WERI-Rb-1 (cell line): ENCODE data around the gene LEAP2.

ENCODE experiments used
- DNase-seq: peaks from one replicate; pipeline ENCODE4 v3.0.0-alpha.2; 2020
- H3K27ac ChIP-seq: fragments of 250-450 bp; sonication (Bioruptor Pico); 2 replicates; pipeline ENCODE4 v1.5.1; 2020; ENCODE audit warnings: mild to moderate bottlenecking, moderate library complexity
- H3K27me3 ChIP-seq: fragments of 250-450 bp; sonication (Bioruptor Pico); 2 replicates; pipeline ENCODE4 v1.5.1; 2021; ENCODE audit warnings: mild to moderate bottlenecking, low read depth, moderate library complexity; ENCODE audit not compliant: insufficient read depth, severe bottlenecking
- H3K36me3 ChIP-seq: fragments of 250-450 bp; sonication (Bioruptor Pico); 2 replicates; pipeline ENCODE4 v1.5.1; 2020; ENCODE audit warnings: mild to moderate bottlenecking, moderate library complexity
- H3K4me3 ChIP-seq: 2 replicates; pipeline ENCODE4 v1.5.1; 2011; ENCODE audit warnings: low read depth, mild to moderate bottlenecking, control low read depth, low read length
- H3K9me3 ChIP-seq: fragments of 250-450 bp; sonication (Bioruptor Pico); 2 replicates; pipeline ENCODE4 v1.5.1; 2021; ENCODE audit warnings: mild to moderate bottlenecking, moderate library complexity; ENCODE audit not compliant: severe bottlenecking
- CTCF ChIP-seq: IDR thresholded peaks from 2 replicates; pipeline ENCODE4 v1.5.1; 2011; ENCODE audit warnings: low read depth, mild to moderate bottlenecking, control low read depth, inconsistent platforms, low read length

LEAP2 gene

DNA sequence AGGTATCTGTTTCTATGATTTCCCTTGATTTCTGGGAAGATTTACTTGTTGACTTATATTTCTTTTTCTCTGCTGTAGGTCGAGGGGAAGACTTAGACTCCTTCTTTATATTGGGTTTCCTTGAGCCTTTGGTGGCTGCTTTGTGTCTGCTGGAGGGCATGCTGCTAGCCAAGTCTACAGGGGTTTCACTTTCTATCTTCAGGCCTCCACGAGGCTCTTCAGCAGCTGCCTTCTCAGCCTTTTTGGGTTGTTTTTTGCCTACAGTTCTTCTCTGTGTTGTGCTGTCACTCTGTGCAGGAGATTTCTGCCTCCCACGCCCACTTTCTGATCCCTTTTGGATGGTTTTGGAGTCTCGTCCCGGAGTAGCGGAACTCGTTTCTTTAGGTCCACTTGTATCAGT is 23.2 kb downstream of the LEAP2 start:
- peaks cover 73% of the 10 kb centered on the region for H3K36me3 ChIP-seq

GRCh38 chr5:132898094-132898493 is 24.6 kb downstream of the LEAP2 start:
- no peak for DNase-seq
- H3K36me3 ChIP-seq: peaks cover 71% of the 10 kb centered on the region

More for the DNA sequence above, 23.2 kb downstream of the LEAP2 start:
- H3K4me3 ChIP-seq: no peak overlapping the region
- H3K9me3 ChIP-seq: no peaks in the 10 kb centered on the region
- no peaks in the 10 kb centered on the region for H3K27me3 ChIP-seq
- TF ChIP-seq CTCF: no peak
- no peak for DNase-seq
- H3K27ac ChIP-seq: no peak overlapping the region

GRCh38 chr5:132901036-132901435 is 27.6 kb downstream of the LEAP2 start:
- no peak for TF ChIP-seq CTCF
- no peak overlapping the region for H3K4me3 ChIP-seq
- no peak overlapping the region for H3K27ac ChIP-seq
- peaks cover 45% of the 10 kb centered on the region for H3K36me3 ChIP-seq
- H3K27me3 ChIP-seq: no peaks in the 10 kb centered on the region
- H3K9me3 ChIP-seq: no peaks in the 10 kb centered on the region
- DNase-seq: no peak

More at GRCh38 chr5:132898094-132898493, 24.6 kb downstream of the LEAP2 start:
- no peaks in the 10 kb centered on the region for H3K27me3 ChIP-seq
- no peak overlapping the region for H3K4me3 ChIP-seq
- no peak overlapping the region for H3K27ac ChIP-seq
- no peak for TF ChIP-seq CTCF
- H3K9me3 ChIP-seq: no peaks in the 10 kb centered on the region

GRCh38 chr5:132901730-132902129 is 28.3 kb downstream of the LEAP2 start:
- no peak for TF ChIP-seq CTCF
- Histone ChIP-seq H3K27ac (no peak overlapping the region), H3K9me3 (no peaks in the 10 kb centered on the region), H3K36me3 (peaks cover 39% of the 10 kb centered on the region), H3K27me3 (no peaks in the 10 kb centered on the region), H3K4me3 (no peak overlapping the region)
- DNase-seq: no peak

DNA sequence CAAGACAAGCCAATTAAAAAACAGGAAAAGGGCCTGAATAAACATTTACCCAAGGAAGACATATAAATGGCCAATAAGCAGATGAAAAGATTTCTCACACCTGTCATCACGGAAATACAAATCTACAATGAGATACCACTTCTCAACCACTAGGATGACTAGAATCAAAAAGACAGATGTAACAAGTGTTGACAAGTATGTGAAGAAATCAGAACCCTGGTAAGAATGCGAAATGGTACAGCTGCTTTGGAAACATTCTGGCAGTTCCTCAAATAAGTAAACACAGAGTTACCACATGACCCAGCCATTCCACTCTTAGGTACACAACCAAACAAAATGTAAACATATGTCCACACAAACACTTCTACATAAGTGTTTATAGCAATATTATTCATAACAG is 32.5 kb downstream of the LEAP2 start:
- peaks cover 24% of the 10 kb centered on the region for H3K36me3 ChIP-seq
- no peak overlapping the region for H3K4me3 ChIP-seq
- H3K9me3 ChIP-seq: no peaks in the 10 kb centered on the region
- TF ChIP-seq CTCF: no peak
- no peaks in the 10 kb centered on the region for H3K27me3 ChIP-seq
- DNase-seq: no peak
- no peak overlapping the region for H3K27ac ChIP-seq

GRCh38 chr5:132907161-132907560 is 33.7 kb downstream of the LEAP2 start:
- Histone ChIP-seq H3K27me3 (no peaks in the 10 kb centered on the region), H3K4me3 (no peak overlapping the region), H3K27ac (no peak overlapping the region), H3K36me3 (peaks cover 25% of the 10 kb centered on the region), H3K9me3 (no peaks in the 10 kb centered on the region)
- no peak for DNase-seq
- no peak for TF ChIP-seq CTCF
